Neural progenitor cell (in vitro differentiated cells): Measurements from ENCODE around the gene ADNP2. TPM values are rescaled to one million over a fixed set of nuclear protein-coding genes. Genes with fewer than 3 reads are reported as not detected.

ENCODE experiments used
- DNase-seq: peaks from one replicate; pipeline ENCODE4 v3.0.0-alpha.2; 2016; ENCODE audit warnings: low spot score
- H2AFZ ChIP-seq: fragments of 200-600 bp; sonication (generic); replicated peaks from 2 replicates; pipeline ENCODE4 v1.6.1; 2016; ENCODE audit warnings: antibody characterized with exemption
- H3F3A ChIP-seq: fragments of 200-600 bp; sonication (generic); 2 replicates; pipeline ENCODE4 v1.6.1; 2016; ENCODE audit warnings: antibody characterized with exemption, low read depth
- H3K27ac ChIP-seq: fragments of 200-600 bp; sonication (generic); 2 replicates; pipeline ENCODE4 v1.5.1; 2016; ENCODE audit warnings: mild to moderate bottlenecking
- H3K27me3 ChIP-seq: fragments of 200-600 bp; sonication (generic); 2 replicates; pipeline ENCODE4 v1.6.1; 2016; ENCODE audit warnings: mild to moderate bottlenecking, moderate library complexity
- H3K36me3 ChIP-seq: fragments of 200-600 bp; sonication (generic); 2 replicates; pipeline ENCODE4 v1.5.1; 2016
- H3K4me1 ChIP-seq: fragments of 200-600 bp; sonication (generic); 2 replicates; pipeline ENCODE4 v1.6.1; 2016; ENCODE audit warnings: mixed run types
- H3K4me2 ChIP-seq: fragments of 200-600 bp; sonication (generic); 2 replicates; pipeline ENCODE4 v1.6.1; 2016
- H3K4me3 ChIP-seq: fragments of 200-600 bp; sonication (generic); 2 replicates; pipeline ENCODE4 v1.5.1; 2016
- H3K79me2 ChIP-seq: fragments of 200-600 bp; sonication (generic); 2 replicates; pipeline ENCODE4 v1.6.1; 2016; ENCODE audit warnings: low read depth
- H3K9ac ChIP-seq: fragments of 200-600 bp; sonication (generic); 2 replicates; pipeline ENCODE4 v1.6.1; 2016
- H3K9me3 ChIP-seq: fragments of 200-600 bp; sonication (generic); 2 replicates; pipeline ENCODE4 v1.5.1; 2016; ENCODE audit warnings: low read depth
- H4K20me1 ChIP-seq: fragments of 200-600 bp; sonication (generic); 2 replicates; pipeline ENCODE4 v1.6.1; 2016; ENCODE audit warnings: low read depth
- H3K27ac Mint-ChIP-seq: 3 replicates; pipeline ENCODE4 v1.8.0; 2021; ENCODE audit warnings: mixed read lengths
- H3K27me3 Mint-ChIP-seq: 2 replicates; pipeline ENCODE4 v1.8.0; 2022; ENCODE audit warnings: low read depth, mild to moderate bottlenecking, inconsistent platforms, moderate library complexity, mixed read lengths; ENCODE audit not compliant: insufficient read depth
- H3K36me3 Mint-ChIP-seq: 3 replicates; pipeline ENCODE4 v1.8.0; 2021; ENCODE audit warnings: mixed read lengths
- H3K4me1 Mint-ChIP-seq: 3 replicates; pipeline ENCODE4 v1.8.0; 2021; ENCODE audit warnings: mixed read lengths
- H3K4me3 Mint-ChIP-seq: 3 replicates; pipeline ENCODE4 v1.8.0; 2021; ENCODE audit warnings: mild to moderate bottlenecking, moderate library complexity, mixed read lengths
- H3K9me3 Mint-ChIP-seq: 3 replicates; pipeline ENCODE4 v1.8.0; 2020; ENCODE audit warnings: mixed read lengths
- CTCF ChIP-seq: fragments of 200-600 bp; sonication (generic); IDR thresholded peaks from 2 replicates; pipeline ENCODE4 v1.5.1; 2017; ENCODE audit warnings: antibody characterized with exemption, mild to moderate bottlenecking
- EZH2 ChIP-seq: fragments of 200-600 bp; sonication (generic); IDR thresholded peaks from 2 replicates; pipeline ENCODE4 v1.6.1; 2017; ENCODE audit warnings: antibody characterized with exemption, mild to moderate bottlenecking, moderate library complexity
- EZH2phosphoT487 ChIP-seq: fragments of 200-600 bp; sonication (generic); IDR thresholded peaks from 2 replicates; pipeline ENCODE4 v1.6.1; 2017; ENCODE audit warnings: antibody characterized with exemption
- total RNA-seq: library from RNA; depleted of rRNA; stranded (reverse); fragments of >200 nt; gene quantifications from 2 replicates; pipeline ENCODE4 v1.2.3, GENCODE V29; 2015; ENCODE audit warnings: low replicate concordance

Gene ADNP2
- total RNA-seq, 1 donor from 2014 or later: 72.4 TPM

GRCh38 chr18:80088036-80088435 is 21.0 kb upstream of the ADNP2 start:
- H3K36me3 ChIP-seq: no peaks in the 10 kb centered on the region
- H3K4me1 Mint-ChIP-seq: no peaks in the 10 kb centered on the region
- no peak overlapping the region for H3K27ac ChIP-seq
- no peaks in the 10 kb centered on the region for H3K4me1 ChIP-seq
- H2AFZ ChIP-seq: no peak overlapping the region
- H3K79me2 ChIP-seq: no peaks in the 10 kb centered on the region
- H3K27me3 ChIP-seq: no peaks in the 10 kb centered on the region
- H3K36me3 Mint-ChIP-seq: peaks cover 7% of the 10 kb centered on the region
- H3K27ac Mint-ChIP-seq: no peak overlapping the region
- H3K9me3 Mint-ChIP-seq: peaks cover 35% of the 10 kb centered on the region
- H3K9me3 ChIP-seq: peaks cover 25% of the 10 kb centered on the region
- no peak for DNase-seq
- H3K9ac ChIP-seq: no peak overlapping the region
- TF ChIP-seq EZH2phosphoT487: no peak
- TF ChIP-seq EZH2: no peak
- TF ChIP-seq CTCF: no peak
- H4K20me1 ChIP-seq: no peaks in the 10 kb centered on the region
- H3K4me3 ChIP-seq: no peak overlapping the region
- no peaks in the 10 kb centered on the region for H3K27me3 Mint-ChIP-seq
- H3F3A ChIP-seq: peaks cover 5% of the 10 kb centered on the region
- no peak overlapping the region for H3K4me3 Mint-ChIP-seq
- no peak overlapping the region for H3K4me2 ChIP-seq

- no peak overlapping the region for H3K27ac ChIP-seq
- H3K79me2 ChIP-seq: no peaks in the 10 kb centered on the region
- Mint-ChIP-seq H3K36me3 (peaks cover 7% of the 10 kb centered on the region), H3K9me3 (peaks cover 36% of the 10 kb centered on the region), H3K4me1 (no peaks in the 10 kb centered on the region), H3K27ac (no peak overlapping the region), H3K4me3 (no peak overlapping the region), H3K27me3 (no peaks in the 10 kb centered on the region)
- no peaks in the 10 kb centered on the region for H3K27me3 ChIP-seq
- no peak overlapping the region for H3K9ac ChIP-seq
- no peak for TF ChIP-seq CTCF
- no peak overlapping the region for H3K4me2 ChIP-seq
- peaks cover 25% of the 10 kb centered on the region for H3K9me3 ChIP-seq
- no peaks in the 10 kb centered on the region for H3K4me1 ChIP-seq
- no peaks in the 10 kb centered on the region for H4K20me1 ChIP-seq
- no peak for DNase-seq
- H3K36me3 ChIP-seq: no peaks in the 10 kb centered on the region
- no peak overlapping the region for H2AFZ ChIP-seq
- peaks cover 5% of the 10 kb centered on the region for H3F3A ChIP-seq
- H3K4me3 ChIP-seq: no peak overlapping the region
These were observed 20.2 kb upstream of the ADNP2 start for GRCh38 chr18:80088823-80089222.

- no peaks in the 10 kb centered on the region for H3K4me1 Mint-ChIP-seq
- no peak overlapping the region for H3K9ac ChIP-seq
These were observed 13.6 kb upstream of the ADNP2 start for GRCh38 chr18:80095414-80095813.

More at GRCh38 chr18:80095414-80095813, 13.6 kb upstream of the ADNP2 start:
- no peaks in the 10 kb centered on the region for H3K4me1 ChIP-seq
- H4K20me1 ChIP-seq: no peaks in the 10 kb centered on the region
- no peaks in the 10 kb centered on the region for H3K9me3 ChIP-seq
- H3K36me3 ChIP-seq: no peaks in the 10 kb centered on the region
- H3K4me2 ChIP-seq: no peak overlapping the region
- H3K27ac ChIP-seq: no peak overlapping the region
- H3K27me3 Mint-ChIP-seq: peaks cover 2% of the 10 kb centered on the region
- no peak for DNase-seq
- H3K27me3 ChIP-seq: no peaks in the 10 kb centered on the region
- no peak overlapping the region for H3K27ac Mint-ChIP-seq
- no peaks in the 10 kb centered on the region for H3F3A ChIP-seq
- H3K9me3 Mint-ChIP-seq: peaks cover 8% of the 10 kb centered on the region
- no peak overlapping the region for H3K4me3 Mint-ChIP-seq
- H3K79me2 ChIP-seq: no peaks in the 10 kb centered on the region
- H2AFZ ChIP-seq: no peak overlapping the region
- no peaks in the 10 kb centered on the region for H3K36me3 Mint-ChIP-seq
- H3K4me3 ChIP-seq: no peak overlapping the region
- TF ChIP-seq CTCF (no peak), EZH2phosphoT487 (no peak), EZH2 (no peak)
